HG03103 (cell line): ENCODE results near the gene SERPINH1.

ENCODE experiments used
- ATAC-seq: cut with Tn5 transposase; IDR thresholded peaks from one replicate; pipeline ENCODE4 v1.9.1; 2021; ENCODE audit warnings: low read depth; ENCODE audit not compliant: unreplicated experiment

Gene SERPINH1

DNA sequence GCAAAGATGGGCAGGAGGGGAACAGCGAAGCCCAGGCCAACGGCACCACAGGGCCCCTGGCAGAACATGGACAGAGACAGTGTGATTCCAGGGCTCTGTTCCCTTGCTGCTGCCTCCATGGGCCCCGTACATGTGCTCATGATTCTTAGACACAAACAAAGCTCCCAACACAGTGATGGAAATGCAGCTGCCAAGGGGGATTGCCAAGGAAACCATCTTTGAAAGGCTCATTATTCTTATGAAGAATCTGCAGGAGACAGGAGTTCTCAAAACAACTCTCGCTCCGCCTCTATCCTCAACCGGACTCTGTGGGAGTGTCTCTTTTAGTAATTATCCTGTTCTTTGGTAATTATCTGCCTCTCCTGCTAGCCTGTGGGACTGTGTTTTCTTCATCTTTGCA, 32.2 kb downstream of the SERPINH1 start:
- ATAC-seq: no peak

DNA sequence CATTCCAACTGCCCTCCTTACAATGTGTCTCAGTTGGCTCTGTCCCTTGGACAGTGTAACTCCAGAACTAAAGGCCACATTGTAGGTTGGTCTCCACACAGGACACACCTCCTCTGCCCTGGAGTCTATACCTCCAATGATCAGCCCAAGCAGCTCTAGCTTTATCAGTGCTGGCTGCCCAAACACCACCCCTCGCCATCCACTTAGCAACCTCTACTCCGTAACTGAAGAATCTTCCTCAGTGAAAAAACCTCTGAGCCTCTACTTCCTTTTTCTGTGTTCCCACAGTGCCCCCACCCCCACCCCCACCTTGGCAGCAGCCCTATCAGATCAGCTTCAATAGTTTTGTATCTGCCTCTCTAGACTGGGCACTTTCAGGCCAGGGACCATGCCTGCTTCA, 33.4 kb downstream of the SERPINH1 start:
- no peak for ATAC-seq

DNA sequence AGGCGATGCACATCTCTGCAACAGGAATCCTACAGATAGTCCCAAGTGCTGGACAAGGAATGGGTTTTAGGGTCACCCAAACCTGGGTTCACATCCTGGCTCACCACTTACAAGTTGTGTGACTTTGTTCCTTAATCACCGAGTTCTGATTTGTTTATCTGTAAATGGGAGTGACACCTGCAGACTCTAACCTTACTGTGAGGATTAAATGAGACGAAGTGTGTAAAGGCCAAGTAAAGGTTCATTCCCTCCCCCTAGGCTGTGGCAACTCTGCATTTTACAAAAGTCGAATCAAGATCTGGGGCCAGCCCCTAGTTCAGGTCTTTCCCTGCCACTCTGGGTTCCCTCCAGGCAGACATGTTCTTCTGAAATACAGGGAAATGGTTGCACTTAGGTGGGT, 34.9 kb downstream of the SERPINH1 start:
- ATAC-seq: no peak

DNA sequence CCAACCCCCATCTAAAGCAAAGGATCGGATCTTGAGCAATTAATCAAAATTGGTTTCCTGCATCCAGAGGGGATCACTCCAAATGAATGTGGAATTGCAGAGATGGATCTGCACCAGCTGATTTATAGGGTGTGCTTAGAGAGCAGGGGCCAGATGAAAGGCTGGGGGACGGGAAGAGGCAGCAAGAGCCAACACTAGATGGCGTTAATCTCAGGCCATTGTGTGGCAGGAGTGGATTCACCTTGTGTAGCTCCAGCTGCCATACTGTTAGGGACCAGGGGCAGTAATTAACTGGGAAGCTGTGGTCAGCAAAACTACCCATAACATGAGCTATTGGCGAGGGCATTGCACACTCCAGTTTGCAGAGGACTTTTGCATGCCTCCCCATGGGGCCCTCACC, 35.6 kb downstream of the SERPINH1 start:
- no peak for ATAC-seq

DNA sequence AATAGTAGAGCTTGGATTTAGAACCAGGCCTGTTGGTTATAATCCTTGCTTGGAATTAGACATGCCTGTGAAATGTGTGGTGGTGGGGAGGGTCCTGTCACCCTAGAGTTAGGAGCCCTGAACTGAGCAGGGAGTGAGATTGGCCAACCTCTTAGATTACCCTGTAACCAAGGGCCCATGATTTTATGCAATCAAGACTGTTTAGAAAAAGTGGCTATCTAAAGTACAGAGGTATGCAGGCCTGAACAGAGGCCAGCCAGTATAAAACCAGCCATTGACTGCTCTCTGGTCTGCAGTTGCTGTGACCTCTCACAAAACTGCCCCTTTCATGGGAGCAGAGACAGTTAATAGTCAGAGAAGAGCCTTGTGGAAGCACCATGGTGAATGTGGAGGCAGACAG, 36.2 kb downstream of the SERPINH1 start:
- ATAC-seq: no peak

DNA sequence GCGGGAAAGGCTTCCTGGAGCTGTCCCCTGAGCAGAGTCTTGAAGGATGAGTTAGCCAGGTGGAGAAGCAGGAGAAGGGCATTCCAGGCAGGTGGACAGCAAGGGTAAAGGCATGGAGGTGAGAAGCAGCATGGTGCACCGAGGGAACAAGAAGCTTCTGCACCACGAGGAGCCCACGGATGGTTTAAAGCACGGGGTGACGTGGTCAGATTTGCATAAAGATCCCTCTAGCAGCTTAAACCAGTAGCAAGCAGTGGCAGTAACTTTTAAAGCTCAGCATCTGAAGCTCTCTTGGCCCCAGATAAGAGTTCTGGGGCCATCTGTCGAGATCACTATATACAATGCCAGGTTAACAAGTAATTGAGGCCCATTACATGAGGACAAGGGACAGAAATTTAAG, 36.8 kb downstream of the SERPINH1 start:
- no peak for ATAC-seq

DNA sequence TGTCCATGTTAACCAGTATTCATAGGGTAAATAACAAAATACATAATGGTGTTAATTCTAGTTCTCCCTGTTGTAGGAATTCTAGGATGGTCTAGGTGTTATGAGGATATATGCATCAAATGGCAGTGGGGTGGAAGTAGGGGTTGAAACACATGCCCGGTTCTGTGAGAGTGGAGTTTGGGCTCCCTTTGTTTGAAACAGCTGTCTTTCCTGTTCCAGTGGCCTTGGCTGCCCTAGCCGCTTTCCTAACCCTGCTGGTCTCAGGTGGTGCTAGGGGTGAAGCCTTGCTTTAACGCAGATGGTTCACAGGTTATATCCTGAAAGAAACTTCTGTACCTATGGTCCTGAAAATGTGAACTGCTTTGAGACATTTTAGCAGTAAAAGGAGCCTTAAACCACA, 38.3 kb downstream of the SERPINH1 start:
- ATAC-seq: no peak

DNA sequence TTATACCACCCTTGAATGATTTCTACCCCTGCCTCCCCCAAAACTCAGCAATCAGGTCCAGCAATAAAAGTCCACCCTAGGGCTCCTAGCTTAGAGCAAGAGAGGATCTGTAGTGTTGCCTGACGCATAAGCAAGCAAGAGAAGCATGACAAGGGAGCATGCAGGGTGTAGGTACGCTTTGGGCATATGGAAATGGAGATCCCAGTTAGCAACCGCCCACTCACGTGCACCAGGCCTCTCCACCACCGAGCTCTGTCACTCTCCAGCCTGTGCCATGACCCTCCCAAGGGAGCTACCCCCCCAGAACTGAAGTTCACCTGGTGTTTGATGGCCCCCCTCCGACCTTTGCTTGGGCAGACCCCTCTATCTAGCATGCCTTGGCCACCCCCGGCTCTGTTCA, 39.4 kb downstream of the SERPINH1 start:
- no peak for ATAC-seq

DNA sequence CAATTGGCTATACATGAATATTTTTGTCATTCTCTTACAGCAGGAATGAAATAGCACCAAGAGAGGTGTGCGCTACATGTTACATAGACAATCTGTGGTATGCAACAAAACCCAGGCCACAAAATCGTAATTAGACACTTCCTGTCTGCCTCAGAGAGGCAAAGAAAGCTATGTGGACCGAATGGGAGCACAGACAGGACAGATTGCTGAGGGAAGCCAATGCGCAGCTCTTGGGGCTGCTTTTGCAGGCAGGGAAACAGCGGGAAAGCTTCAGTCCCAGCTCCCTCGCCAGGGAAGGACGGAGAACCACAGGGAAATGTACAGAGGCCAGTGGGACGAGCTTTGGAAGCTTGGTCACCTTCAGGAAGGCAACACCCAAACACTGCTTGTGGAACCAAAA, 40.9 kb downstream of the SERPINH1 start:
- no peak for ATAC-seq

DNA sequence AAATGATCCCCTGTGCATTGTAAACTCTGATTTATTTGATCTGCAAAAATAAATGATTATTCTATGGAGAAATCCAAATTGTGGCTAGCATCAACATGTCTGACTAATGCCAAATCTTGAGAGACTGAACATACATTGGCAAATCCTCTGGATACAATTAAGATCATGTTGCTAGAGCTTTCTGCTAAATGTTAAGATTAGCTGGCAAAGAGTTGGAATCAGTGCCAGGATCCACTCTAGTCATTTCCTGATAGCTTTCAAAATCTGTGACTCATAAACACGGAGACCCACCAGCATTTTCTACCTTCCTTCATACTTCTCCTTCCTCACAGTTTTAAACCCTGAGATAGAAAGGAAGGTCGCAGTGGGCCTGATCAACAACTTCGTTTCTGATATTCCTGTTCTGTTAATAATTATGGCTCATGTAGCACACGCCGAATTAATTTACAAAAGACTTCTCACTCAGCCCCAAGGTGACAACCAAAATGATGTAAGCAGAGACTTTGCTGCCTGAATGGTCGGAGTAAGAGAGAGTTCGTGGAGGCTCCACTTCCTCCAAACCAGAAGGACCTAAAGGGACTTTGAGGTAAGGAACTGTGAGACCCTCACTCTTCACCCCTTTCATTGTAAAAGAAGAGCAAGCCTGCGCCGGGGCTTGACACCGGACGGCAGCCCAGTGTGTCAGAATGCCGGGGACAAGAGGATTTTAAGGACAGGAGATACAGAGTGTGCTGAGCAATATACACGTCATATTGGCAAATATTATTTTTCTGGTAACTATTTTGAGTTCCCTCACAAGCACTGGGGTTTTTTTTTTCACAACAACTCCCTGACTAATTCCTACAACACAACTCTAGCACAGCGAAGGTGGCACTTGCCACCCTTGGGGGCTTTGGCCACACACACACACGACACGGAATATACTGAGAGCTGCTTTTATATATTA, 42.0 kb downstream of the SERPINH1 start:
- no peak for ATAC-seq

DNA sequence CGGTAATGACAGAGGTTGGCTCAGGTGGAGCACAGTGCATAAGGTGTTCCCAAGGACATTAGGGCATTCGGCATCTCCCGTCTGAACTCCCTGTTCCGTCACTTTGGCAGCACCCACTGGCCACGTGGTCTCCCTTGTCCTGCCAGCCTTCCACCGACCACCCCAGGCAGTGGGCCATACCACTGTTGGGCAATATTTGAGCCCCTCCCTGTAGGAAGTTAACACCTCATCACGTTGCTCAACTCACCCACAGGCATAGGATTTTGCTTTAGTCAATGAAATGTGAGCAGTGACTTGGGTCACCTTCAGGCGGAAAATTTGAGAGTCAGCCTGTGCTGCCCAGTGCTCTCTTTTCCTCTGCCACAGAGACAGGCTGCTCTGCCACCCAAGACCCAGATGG, 44.0 kb downstream of the SERPINH1 start:
- no peak for ATAC-seq

DNA sequence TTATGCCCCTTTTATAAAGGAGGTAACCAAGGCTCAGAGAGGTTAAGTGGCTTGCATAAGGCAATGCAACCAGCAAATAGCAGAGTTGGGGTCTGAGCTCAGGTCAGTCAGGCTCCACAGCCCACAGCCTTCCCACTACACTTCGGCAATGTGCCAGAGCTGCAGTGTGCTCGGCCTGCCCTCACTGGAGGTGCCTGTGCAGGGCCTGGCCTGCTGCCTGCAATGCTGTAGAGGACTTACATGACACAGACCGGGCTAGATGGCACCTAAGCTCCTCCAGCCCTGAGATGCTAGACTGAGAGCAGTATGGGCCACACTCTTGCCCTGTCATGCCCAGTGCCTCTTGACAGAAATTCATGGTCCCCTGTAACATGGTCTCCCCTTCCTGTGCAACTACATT, 49.8 kb downstream of the SERPINH1 start:
- no peak for ATAC-seq

DNA sequence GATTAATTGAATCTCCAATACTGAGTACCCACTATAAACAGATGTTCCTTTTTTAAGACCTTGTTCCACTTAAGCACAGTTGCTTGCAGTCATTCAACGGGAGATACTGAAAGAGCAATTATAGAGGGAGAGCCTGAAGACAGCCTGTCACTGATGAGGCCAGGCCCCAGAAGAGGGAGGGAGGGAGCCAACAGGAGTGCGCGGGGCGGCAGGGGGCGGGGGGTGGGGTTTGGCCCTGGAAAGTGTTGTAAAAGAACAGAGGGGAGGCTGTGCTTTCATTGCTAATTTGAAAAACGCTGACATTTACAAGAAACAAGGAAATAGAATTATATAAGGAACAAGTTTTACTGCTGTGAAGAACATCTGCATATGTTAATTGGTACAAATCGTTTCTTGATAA, 53.7 kb downstream of the SERPINH1 start:
- no peak for ATAC-seq

DNA sequence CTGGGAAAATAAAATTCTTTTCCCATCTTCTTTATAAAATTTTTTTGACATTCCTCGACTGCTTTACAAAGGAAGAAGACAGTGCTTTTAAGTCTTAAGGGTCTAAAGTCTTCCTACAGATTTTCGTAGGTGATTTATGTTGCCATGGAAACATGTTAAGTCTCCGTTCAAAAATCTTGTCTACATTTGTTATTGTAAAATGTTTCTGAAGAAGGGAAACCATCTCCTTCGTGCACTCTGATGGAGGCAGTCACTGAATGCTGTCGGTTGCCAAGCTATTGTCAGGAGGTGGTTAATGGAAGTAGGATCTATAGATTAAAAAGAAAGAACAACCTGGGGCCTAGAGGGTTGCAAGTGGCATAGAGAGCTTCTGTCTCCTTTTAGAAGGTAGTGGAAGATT, 54.2 kb downstream of the SERPINH1 start:
- no peak for ATAC-seq
